ENCODE data around the gene ABCA2. TPM values are rescaled to one million over a fixed set of nuclear protein-coding genes. Genes with fewer than 3 reads are reported as not detected.

The ABCA2 gene
- total RNA-seq, 4 donors from 2014 or later: 14.1 to 20.0 (median 16.7) TPM

- DNase-seq (no peak), ATAC-seq (no peak)
- Histone ChIP-seq H3K9me3 (no peaks in the 10 kb centered on the region), H3K4me3 (no peak overlapping the region), H3K27me3 (peaks cover 0 to 6% (median 0%) of the 10 kb centered on the region in 3 donors), H3K4me1 (peaks cover 2 to 3% of the 10 kb centered on the region in 2 donors), H3K27ac (no peak overlapping the region), H3K36me3 (peaks cover 0 to 12% of the 10 kb centered on the region in 2 donors)
- in situ Hi-C loops (cut with MboI; ENCODE audit: low sequenced_read_pairs in 4 of 4) (loop anchor here in 3 of 4 donors (5.0 to 10.0 kb wide), 3 partner anchors 94 to 254 kb away; partner anchors contain the start of genes C8G (in 1 of the 3) and FBXW5 (in 1 of the 3)), intact Hi-C loops (cut with DNase I; ENCODE audit: low total_unique reads) (no loop called here)
- TF ChIP-seq, protein P1, sequence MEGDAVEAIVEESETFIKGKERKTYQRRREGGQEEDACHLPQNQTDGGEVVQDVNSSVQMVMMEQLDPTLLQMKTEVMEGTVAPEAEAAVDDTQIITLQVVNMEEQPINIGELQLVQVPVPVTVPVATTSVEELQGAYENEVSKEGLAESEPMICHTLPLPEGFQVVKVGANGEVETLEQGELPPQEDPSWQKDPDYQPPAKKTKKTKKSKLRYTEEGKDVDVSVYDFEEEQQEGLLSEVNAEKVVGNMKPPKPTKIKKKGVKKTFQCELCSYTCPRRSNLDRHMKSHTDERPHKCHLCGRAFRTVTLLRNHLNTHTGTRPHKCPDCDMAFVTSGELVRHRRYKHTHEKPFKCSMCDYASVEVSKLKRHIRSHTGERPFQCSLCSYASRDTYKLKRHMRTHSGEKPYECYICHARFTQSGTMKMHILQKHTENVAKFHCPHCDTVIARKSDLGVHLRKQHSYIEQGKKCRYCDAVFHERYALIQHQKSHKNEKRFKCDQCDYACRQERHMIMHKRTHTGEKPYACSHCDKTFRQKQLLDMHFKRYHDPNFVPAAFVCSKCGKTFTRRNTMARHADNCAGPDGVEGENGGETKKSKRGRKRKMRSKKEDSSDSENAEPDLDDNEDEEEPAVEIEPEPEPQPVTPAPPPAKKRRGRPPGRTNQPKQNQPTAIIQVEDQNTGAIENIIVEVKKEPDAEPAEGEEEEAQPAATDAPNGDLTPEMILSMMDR (IDR thresholded peaks at IDR 0.05 in 4 of 5, conservative IDR thresholded peaks at IDR 0.05 in 1 of 5): no peak
- TF ChIP-seq POLR2A (IDR thresholded peaks at IDR 0.05): no peak
These were observed 10.9 kb upstream of the ABCA2 start for GRCh38 chr9:137038916-137039315.

DNA sequence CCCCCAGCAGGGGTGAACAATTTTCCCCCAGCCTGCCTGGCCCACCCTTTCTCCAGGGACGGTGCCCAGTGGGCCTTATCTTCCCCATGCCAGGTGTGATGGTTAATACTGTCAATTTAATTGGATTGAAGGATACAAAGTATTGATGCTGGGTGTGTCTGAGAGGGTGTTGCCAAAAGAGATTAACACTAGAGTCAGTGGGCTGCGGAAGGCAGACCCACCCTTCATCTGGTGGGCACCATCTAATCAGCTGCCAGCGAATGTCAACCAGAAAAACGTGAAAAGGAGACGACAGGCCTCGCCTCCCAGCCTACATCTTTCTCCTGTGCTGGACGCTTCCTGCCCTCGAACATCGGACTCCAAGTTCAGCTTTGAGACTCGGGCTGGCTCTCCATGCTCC, 9.4 kb upstream of the ABCA2 start:
- in situ Hi-C loops (cut with MboI; ENCODE audit: low sequenced_read_pairs in 4 of 4): loop anchor here in 3 of 4 donors (5.0 to 10.0 kb wide), 3 partner anchors 93 to 253 kb away; partner anchors contain the start of genes C8G (in 1 of the 3) and FBXW5 (in 1 of the 3)
- no peak overlapping the region for H3K4me3 ChIP-seq
- TF ChIP-seq, protein P1 (IDR thresholded peaks at IDR 0.05 in 4 of 5, conservative IDR thresholded peaks at IDR 0.05 in 1 of 5): no peak
- no peak for TF ChIP-seq POLR2A (IDR thresholded peaks at IDR 0.05)
- no peak for ATAC-seq
- H3K36me3 ChIP-seq: peaks cover 0 to 12% of the 10 kb centered on the region in 2 donors
- H3K27me3 ChIP-seq: peaks cover 0 to 6% (median 0%) of the 10 kb centered on the region in 3 donors
- intact Hi-C loops (cut with DNase I; ENCODE audit: low total_unique reads): no loop called here
- no peaks in the 10 kb centered on the region for H3K9me3 ChIP-seq
- DNase-seq: no peak
- no peak overlapping the region for H3K27ac ChIP-seq
- H3K4me1 ChIP-seq: peaks cover 0 to 3% of the 10 kb centered on the region in 2 donors

DNA sequence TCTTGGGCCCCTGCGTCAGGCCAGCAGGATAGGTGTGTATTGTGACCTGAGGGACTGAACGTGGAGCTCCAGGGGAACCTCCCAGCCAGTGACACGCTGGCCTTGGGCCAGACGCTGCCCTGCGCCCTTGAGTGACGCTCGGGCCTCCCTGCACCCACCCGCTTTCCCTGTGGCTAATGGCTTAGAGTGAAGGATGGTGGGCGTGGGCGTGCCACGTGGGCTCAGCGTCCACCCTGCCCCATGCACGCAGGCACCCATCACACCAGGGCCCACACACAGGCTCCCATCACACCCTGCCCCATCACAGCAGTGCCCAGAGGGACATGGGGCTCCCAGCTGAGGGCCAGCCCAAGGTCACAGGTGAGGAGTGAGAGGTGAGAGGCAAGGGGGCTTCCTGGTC, 9.0 kb upstream of the ABCA2 start:
- Histone ChIP-seq H3K27ac (no peak overlapping the region), H3K4me3 (no peak overlapping the region), H3K9me3 (no peaks in the 10 kb centered on the region), H3K27me3 (peaks cover 0 to 6% (median 0%) of the 10 kb centered on the region in 3 donors), H3K36me3 (peaks cover 0 to 12% of the 10 kb centered on the region in 2 donors), H3K4me1 (peaks cover 0 to 3% of the 10 kb centered on the region in 2 donors)
- intact Hi-C loops (cut with DNase I; ENCODE audit: low total_unique reads): no loop called here
- in situ Hi-C loops (cut with MboI; ENCODE audit: low sequenced_read_pairs in 4 of 4): loop anchor here in 3 of 4 donors (5.0 to 10.0 kb wide), 3 partner anchors 92 to 252 kb away; partner anchors contain the start of genes C8G (in 1 of the 3) and FBXW5 (in 1 of the 3)
- no peak for DNase-seq
- no peak for TF ChIP-seq POLR2A (IDR thresholded peaks at IDR 0.05)
- TF ChIP-seq, protein P1 (IDR thresholded peaks at IDR 0.05 in 4 of 5, conservative IDR thresholded peaks at IDR 0.05 in 1 of 5): no peak
- no peak for ATAC-seq

- in situ Hi-C loops (cut with MboI; ENCODE audit: low sequenced_read_pairs in 4 of 4): loop anchor here in 3 of 4 donors (5.0 to 10.0 kb wide), 3 partner anchors 91 to 251 kb away; partner anchors contain the start of genes C8G (in 1 of the 3) and FBXW5 (in 1 of the 3)
- no peaks in the 10 kb centered on the region for H3K9me3 ChIP-seq
- peaks cover 0 to 6% (median 0%) of the 10 kb centered on the region in 3 donors for H3K27me3 ChIP-seq
- no peak for ATAC-seq
- peaks cover 0 to 3% of the 10 kb centered on the region in 2 donors for H3K4me1 ChIP-seq
- DNase-seq: no peak
- intact Hi-C loops (cut with DNase I; ENCODE audit: low total_unique reads): loop anchor here (1.0 kb wide), 1 partner anchor 249 kb away; no protein-coding TSS in a partner anchor
- H3K27ac ChIP-seq: no peak overlapping the region
- H3K4me3 ChIP-seq: no peak overlapping the region
- peaks cover 0 to 12% of the 10 kb centered on the region in 2 donors for H3K36me3 ChIP-seq
- TF ChIP-seq, protein P1 (IDR thresholded peaks at IDR 0.05 in 4 of 5, conservative IDR thresholded peaks at IDR 0.05 in 1 of 5): no peak
- no peak for TF ChIP-seq POLR2A (IDR thresholded peaks at IDR 0.05)
These were observed 7.9 kb upstream of the ABCA2 start for GRCh38 chr9:137035937-137036336.
